Transverse colon (tissue), 4 donors: Measurements from ENCODE around the gene PCDHGB5. TPM values are rescaled to one million over a fixed set of nuclear protein-coding genes. Genes with fewer than 3 reads are reported as not detected.
"Not testable (repeated sequence)": the region's sequence is repeated elsewhere in the genome, so short reads cannot be mapped to it uniquely, and the experiment has no call there.

Experiments
- DNase-seq: peaks from one replicate; pipeline ENCODE4 v3.0.0-alpha.2; 2019
- H3K27ac ChIP-seq, 4 donors: fragments of 200-600 bp; sonication (generic); 2 replicates each; pipeline ENCODE4 v1.5.1; 2016 to 2018; ENCODE audit warnings: inconsistent platforms in 4 of 4
- H3K27me3 ChIP-seq: fragments of 200-600 bp; sonication (generic); 2 replicates; pipeline ENCODE4 v1.5.1; 2017; ENCODE audit warnings: inconsistent platforms
- H3K36me3 ChIP-seq, 4 donors: fragments of 200-600 bp; sonication (generic); 2 replicates each; pipeline ENCODE4 v1.5.1; 2017 to 2019; ENCODE audit warnings: inconsistent platforms in 4 of 4
- H3K4me1 ChIP-seq, 4 donors: fragments of 200-600 bp; sonication (generic); 2 replicates each; pipeline ENCODE4 v1.5.1; 2017 to 2020; ENCODE audit warnings: inconsistent platforms in 4 of 4
- H3K4me3 ChIP-seq, 4 donors: fragments of 200-600 bp; sonication (generic); 1 replicate in 1 of 4; 2 replicates in 3 of 4; pipeline versions ENCODE4 v1.5.1 to v1.6.1; 2017 to 2019; ENCODE audit warnings: inconsistent platforms in 4 of 4
- H3K9me3 ChIP-seq, 2 donors: fragments of 200-600 bp; sonication (generic); 2 replicates each; pipeline ENCODE4 v1.5.1; 2017 to 2019; ENCODE audit warnings: inconsistent platforms in 2 of 2
- EP300 ChIP-seq: sonication (generic); formaldehyde crosslinking; IDR thresholded peaks from one replicate; pipeline ENCODE4 v1.6.1; 2017; ENCODE audit warnings: antibody characterized with exemption, low read depth
- POLR2A ChIP-seq: fragments of 450-650 bp; IDR thresholded peaks from one replicate; pipeline ENCODE4 v1.6.1; 2016; ENCODE audit warnings: antibody characterized with exemption, mild to moderate bottlenecking, moderate library complexity
- POLR2AphosphoS5 ChIP-seq, 3 donors: sonication (generic); formaldehyde crosslinking; IDR thresholded peaks; one replicate each; pipeline ENCODE4 v1.6.1; 2016; ENCODE audit warnings: antibody characterized with exemption in 3 of 3
- WGBS, 2 donors: methylation state at CpG; one replicate each; pipeline ENCODE4 v1.1.5; 2018; ENCODE audit warnings: low coverage in 1 of 2; 5-methylcytosine and 5-hydroxymethylcytosine counted together
- in situ Hi-C, 4 donors: fragments of 200-750 bp; cut with MboI; loops; one replicate each; pipeline versions ENCODE4 v1.15.0 to v1.15.1; 2017; ENCODE audit warnings: low sequenced_read_pairs in 3 of 4, low pct_ligation_motif_present in 1 of 4, low pct_unique_long_range_greater_than_20kb in 1 of 4
- intact Hi-C: fragments of 100-400 bp; cut with DNase I; formaldehyde crosslinking; loops from one replicate; pipeline ENCODE4 v1.15.1; 2023; ENCODE audit warnings: low total_unique reads
- total RNA-seq, 4 donors: library from RNA; depleted of rRNA; stranded (reverse); fragments of >200 nt; gene quantifications; one replicate each; pipeline ENCODE4 v1.1.0, GENCODE V29; 2016
- TF ChIP-seq, protein P1 (sequence below), 5 experiments: fragments of 200-600 bp in 3 of 5; fragments of 450-650 bp in 2 of 5; sonication (generic) in 3 of 5; IDR thresholded peaks; 1 replicate in 2 of 5; 2 replicates in 3 of 5; pipeline ENCODE4 v1.5.1; 2016 to 2017; ENCODE audit warnings: antibody characterized with exemption in 5 of 5, inconsistent platforms in 3 of 5, mild to moderate bottlenecking in 2 of 5, moderate library complexity in 1 of 5

Gene PCDHGB5
- total RNA-seq, 4 donors from 2014 or later: 5.3 to 23.3 (median 9.2) TPM

GRCh38 chr5:141384471-141385267, 13.1 kb upstream of the PCDHGB5 start:
- in situ Hi-C loops: loop anchor here in 1 of 4 donors (25.0 kb wide), 1 partner anchor 172 kb away; the partner anchor contains the start of genes PCDHB12, PCDHB13 and PCDHB14

GRCh38 chr5:141387557-141388311, 10.0 kb upstream of the PCDHGB5 start, which contains the start of gene PCDHGB4:
PCDHGB4 (plus strand) TSS chr5:141387698; CDS start chr5:141387885, 187 bp downstream.
- H3K9me3 ChIP-seq: peaks cover 74 to 89% of the 10 kb centered on the region in 2 donors
- H3K27me3 ChIP-seq, intact Hi-C loops, DNase-seq, H3K27ac ChIP-seq, H3K4me1 ChIP-seq, H3K36me3 ChIP-seq: not testable (repeated sequence)
- in situ Hi-C loops: loop anchor here in 1 of 4 donors (25.0 kb wide), 1 partner anchor 175 kb away; the partner anchor contains the start of genes PCDHB12, PCDHB13 and PCDHB14
- 43 to 44% methylated on average over 10 to 23 of the region's 40 CpGs for WGBS, 2 donors
- TF ChIP-seq, protein P1, sequence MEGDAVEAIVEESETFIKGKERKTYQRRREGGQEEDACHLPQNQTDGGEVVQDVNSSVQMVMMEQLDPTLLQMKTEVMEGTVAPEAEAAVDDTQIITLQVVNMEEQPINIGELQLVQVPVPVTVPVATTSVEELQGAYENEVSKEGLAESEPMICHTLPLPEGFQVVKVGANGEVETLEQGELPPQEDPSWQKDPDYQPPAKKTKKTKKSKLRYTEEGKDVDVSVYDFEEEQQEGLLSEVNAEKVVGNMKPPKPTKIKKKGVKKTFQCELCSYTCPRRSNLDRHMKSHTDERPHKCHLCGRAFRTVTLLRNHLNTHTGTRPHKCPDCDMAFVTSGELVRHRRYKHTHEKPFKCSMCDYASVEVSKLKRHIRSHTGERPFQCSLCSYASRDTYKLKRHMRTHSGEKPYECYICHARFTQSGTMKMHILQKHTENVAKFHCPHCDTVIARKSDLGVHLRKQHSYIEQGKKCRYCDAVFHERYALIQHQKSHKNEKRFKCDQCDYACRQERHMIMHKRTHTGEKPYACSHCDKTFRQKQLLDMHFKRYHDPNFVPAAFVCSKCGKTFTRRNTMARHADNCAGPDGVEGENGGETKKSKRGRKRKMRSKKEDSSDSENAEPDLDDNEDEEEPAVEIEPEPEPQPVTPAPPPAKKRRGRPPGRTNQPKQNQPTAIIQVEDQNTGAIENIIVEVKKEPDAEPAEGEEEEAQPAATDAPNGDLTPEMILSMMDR (IDR thresholded peaks at IDR 0.05): peak in 1 of 5 experiments; percentile 6
- peak within 1 kb of the TSS in 1 of 4 donors; percentile 21 for H3K4me3 ChIP-seq

More at GRCh38 chr5:141384471-141385267, 13.1 kb upstream of the PCDHGB5 start:
- no peak overlapping the region for H3K27ac ChIP-seq
- DNase-seq: no peak
- intact Hi-C loops: no loop called here
- H3K36me3 ChIP-seq: no peaks in the 10 kb centered on the region
- H3K4me3 ChIP-seq: no peak overlapping the region
- H3K4me1 ChIP-seq: no peaks in the 10 kb centered on the region
- H3K27me3 ChIP-seq: peaks cover 13% of the 10 kb centered on the region
- TF ChIP-seq, protein P1 (IDR thresholded peaks at IDR 0.05): no peak
- TF ChIP-seq POLR2A (no peak), EP300 (no peak), POLR2AphosphoS5 (IDR thresholded peaks at IDR 0.05) (no peak)
- WGBS, 2 donors: 70 to 76% methylated on average over 2 to 42 of the region's 43 CpGs
- peaks cover 64 to 84% of the 10 kb centered on the region in 2 donors for H3K9me3 ChIP-seq

DNA sequence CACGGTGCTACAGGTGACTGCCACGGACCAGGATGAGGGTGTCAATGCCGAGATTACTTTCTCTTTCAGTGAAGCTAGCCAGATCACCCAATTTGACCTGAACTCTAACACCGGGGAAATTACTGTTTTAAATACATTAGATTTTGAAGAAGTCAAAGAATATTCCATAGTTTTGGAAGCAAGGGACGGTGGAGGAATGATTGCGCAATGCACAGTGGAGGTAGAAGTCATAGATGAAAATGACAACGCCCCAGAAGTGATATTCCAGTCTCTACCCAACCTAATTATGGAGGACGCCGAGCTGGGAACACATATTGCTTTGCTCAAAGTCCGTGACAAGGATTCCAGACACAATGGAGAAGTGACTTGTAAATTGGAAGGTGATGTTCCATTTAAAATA, 9.1 kb upstream of the PCDHGB5 start:
- TF ChIP-seq, protein P1 (IDR thresholded peaks at IDR 0.05): no peak
- TF ChIP-seq POLR2AphosphoS5 (IDR thresholded peaks at IDR 0.05) (no peak), EP300 (no peak), POLR2A (no peak)
- Histone ChIP-seq H3K36me3 (no peaks in the 10 kb centered on the region), H3K27ac (no peak overlapping the region), H3K4me3 (no peak overlapping the region), H3K9me3 (peaks cover 76 to 89% of the 10 kb centered on the region in 2 donors), H3K27me3 (peaks cover 8% of the 10 kb centered on the region), H3K4me1 (no peaks in the 10 kb centered on the region)
- 66 to 71% methylated on average over 6 to 10 of the region's 10 CpGs for WGBS, 2 donors
- intact Hi-C loops: no loop called here
- in situ Hi-C loops: loop anchor here in 1 of 4 donors (25.0 kb wide), 1 partner anchor 176 kb away; the partner anchor contains the start of genes PCDHB12, PCDHB13 and PCDHB14
- no peak for DNase-seq
